GM13977 (cell line): ENCODE measurements around the gene NOP9.

Experiments used
- DNase-seq: peaks from one replicate; pipeline ENCODE4 v3.0.0; 2012; ENCODE audit warnings: low spot score
- CTCF ChIP-seq: IDR thresholded peaks from 2 replicates; pipeline ENCODE4 v1.5.1; 2012; ENCODE audit warnings: mild to moderate bottlenecking, control low read depth; ENCODE audit not compliant: insufficient read depth; ENCODE audit errors: extremely low read depth, missing control alignments
- in situ Hi-C: fragments of 300-500 bp; cut with MboI; formaldehyde crosslinking; loops from one replicate; pipeline ENCODE4 v1.12.0; 2022; ENCODE audit warnings: low sequenced_read_pairs, low pct_unique_long_range_greater_than_20kb, mixed read lengths, inconsistent platforms; ENCODE audit not compliant: unreplicated experiment

NOP9 gene

GRCh38 chr14:24259282-24260025 is 40.2 kb upstream of the NOP9 start:
- DNase-seq = no peak
- in situ Hi-C loops = no loop called here
- no peak for TF ChIP-seq CTCF

- no peak for TF ChIP-seq CTCF
- in situ Hi-C loops = no loop called here
- no peak for DNase-seq
Observed at GRCh38 chr14:24260026-24260779, 39.4 kb upstream of the NOP9 start.

GRCh38 chr14:24260780-24261157 is 38.9 kb upstream of the NOP9 start:
- TF ChIP-seq CTCF = no peak
- in situ Hi-C loops = no loop called here
- no peak for DNase-seq

DNA sequence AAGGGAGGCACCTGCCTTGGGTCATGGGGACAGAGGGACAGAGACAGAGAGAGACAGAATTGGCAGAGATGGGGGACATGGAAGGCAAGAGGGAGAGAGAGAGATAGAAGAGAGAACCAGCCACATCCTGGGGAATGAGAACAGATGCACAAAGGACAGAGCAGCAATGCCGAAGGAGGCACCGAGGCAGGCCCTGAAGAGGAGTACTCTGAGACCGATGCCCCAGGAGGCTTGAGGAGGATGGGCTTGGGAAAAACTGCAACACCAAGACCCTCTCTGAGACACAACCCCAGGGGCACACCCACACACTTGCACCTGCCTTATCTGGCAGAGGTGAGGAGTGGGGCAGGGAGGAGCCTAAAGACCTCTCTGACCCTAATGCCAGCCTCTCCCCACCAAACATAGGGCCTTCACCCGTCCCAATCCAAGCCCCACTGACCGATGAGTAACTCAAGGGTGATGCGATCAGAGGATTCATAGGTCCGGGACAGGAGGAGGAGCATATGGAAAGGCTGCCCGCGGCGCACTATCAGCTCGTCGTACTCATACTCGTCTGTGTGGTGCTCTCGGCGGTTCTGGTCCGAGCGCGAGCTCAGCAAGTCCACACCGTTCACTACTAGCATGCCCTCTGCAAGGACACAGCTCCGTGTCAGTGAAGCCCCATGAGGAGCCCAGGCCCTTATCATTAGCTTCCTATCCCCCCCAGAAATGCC is 38.2 kb upstream of the NOP9 start:
- no peak for TF ChIP-seq CTCF
- in situ Hi-C loops = no loop called here
- DNase-seq = no peak

- in situ Hi-C loops = no loop called here
- no peak for DNase-seq
- no peak for TF ChIP-seq CTCF
Observed at GRCh38 chr14:24261969-24262327, 37.7 kb upstream of the NOP9 start.

DNA sequence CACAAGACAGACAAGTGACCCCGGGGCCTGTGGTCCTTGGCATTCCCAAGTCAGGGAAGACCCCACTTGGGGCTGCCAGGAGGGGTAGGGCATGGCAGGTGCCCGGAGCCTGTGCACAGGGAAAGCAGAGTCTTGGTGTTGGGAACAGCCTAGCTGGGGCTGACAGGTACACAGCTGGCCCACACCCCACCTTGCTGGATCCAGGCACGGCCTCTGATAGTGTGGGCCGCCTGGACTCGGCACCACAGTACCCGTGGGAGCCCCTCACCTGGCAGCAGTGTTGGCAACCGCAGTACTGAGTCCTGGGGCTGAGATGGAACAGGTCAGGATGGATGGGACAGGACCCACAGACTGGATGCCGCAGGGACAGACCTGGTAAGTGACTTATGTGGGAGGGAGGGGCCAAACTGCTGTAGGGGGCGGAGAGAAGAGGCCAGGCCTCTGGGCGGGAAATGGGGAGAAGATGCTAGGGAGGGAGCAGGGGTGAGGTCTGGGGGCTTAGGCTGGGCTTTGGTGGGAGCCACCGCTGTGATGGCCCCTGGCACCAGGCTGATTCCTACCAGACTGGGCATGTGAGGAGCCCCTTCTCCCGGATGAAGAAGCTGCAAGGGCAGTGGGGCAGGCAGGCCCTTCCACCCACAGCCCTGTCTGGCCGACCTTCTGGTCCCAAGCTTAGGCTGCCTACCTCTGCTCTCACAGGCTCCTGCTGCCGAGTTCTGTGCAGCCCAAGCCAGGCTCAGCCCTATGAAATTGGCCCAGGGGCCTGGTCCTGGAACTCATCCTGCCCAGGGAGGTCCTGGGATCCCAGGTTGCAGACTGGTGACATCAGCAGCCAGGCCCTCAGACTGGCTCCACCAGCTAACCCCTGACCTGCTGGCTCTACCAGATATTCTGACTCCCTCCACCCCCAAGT is 36.6 kb upstream of the NOP9 start, which contains the start of gene TGM1:
TGM1 (minus strand) TSS at position 357 of the 913 bp plus-strand sequence. CDS start 825 bp downstream, outside the sequence.
- DNase-seq = no peak
- TF ChIP-seq CTCF = no peak
- in situ Hi-C loops = no loop called here
